ENCODE measurements around the gene CLDN4.

DNA sequence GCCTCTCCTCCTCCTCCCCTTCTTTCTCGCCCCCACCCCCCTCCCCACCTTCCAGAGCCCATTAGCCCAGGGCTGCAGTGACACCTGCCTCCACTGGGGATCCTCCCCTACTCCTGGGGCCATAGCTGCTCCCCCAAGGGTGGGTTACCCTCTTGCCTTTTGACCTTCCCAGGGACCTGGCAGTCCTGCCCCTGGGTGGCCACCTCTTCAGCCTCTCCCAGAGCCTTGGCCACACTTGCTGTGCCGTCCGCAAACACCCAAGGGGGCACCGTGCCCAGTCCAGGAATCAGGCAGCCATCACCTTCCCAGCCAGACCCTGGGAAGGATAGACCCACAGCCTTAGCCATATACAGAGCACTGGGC, 19.8 kb upstream of the CLDN4 start:
- TF ChIP-seq, protein P1, sequence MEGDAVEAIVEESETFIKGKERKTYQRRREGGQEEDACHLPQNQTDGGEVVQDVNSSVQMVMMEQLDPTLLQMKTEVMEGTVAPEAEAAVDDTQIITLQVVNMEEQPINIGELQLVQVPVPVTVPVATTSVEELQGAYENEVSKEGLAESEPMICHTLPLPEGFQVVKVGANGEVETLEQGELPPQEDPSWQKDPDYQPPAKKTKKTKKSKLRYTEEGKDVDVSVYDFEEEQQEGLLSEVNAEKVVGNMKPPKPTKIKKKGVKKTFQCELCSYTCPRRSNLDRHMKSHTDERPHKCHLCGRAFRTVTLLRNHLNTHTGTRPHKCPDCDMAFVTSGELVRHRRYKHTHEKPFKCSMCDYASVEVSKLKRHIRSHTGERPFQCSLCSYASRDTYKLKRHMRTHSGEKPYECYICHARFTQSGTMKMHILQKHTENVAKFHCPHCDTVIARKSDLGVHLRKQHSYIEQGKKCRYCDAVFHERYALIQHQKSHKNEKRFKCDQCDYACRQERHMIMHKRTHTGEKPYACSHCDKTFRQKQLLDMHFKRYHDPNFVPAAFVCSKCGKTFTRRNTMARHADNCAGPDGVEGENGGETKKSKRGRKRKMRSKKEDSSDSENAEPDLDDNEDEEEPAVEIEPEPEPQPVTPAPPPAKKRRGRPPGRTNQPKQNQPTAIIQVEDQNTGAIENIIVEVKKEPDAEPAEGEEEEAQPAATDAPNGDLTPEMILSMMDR (IDR thresholded peaks at IDR 0.05), result no peak
- TF ChIP-seq POLR2A (IDR thresholded peaks at IDR 0.05), result no peak

All from lower leg skin (tissue), 3 donors.